IPS-18a (cell line): ENCODE data around the gene SERPINB6.
"Not testable (repeated sequence)": the region's sequence is repeated elsewhere in the genome, so short reads cannot be mapped to it uniquely, and the experiment has no call there.

Source experiments
- H3K27ac ChIP-seq: one replicate; pipeline ENCODE4 v1.5.1; 2013; ENCODE audit warnings: low read length
- H3K27me3 ChIP-seq: one replicate; pipeline ENCODE4 v1.6.1; 2013; ENCODE audit warnings: mild to moderate bottlenecking, low read length; ENCODE audit not compliant: control insufficient read depth, insufficient read depth
- H3K36me3 ChIP-seq: one replicate; pipeline ENCODE4 v1.6.1; 2013; ENCODE audit warnings: low read depth, low read length; ENCODE audit not compliant: control insufficient read depth
- H3K4me1 ChIP-seq: one replicate; pipeline ENCODE4 v1.6.1; 2013; ENCODE audit warnings: low read depth, low read length; ENCODE audit not compliant: control insufficient read depth
- H3K4me3 ChIP-seq: one replicate; pipeline ENCODE4 v1.5.1; 2013; ENCODE audit warnings: low read length
- H3K9ac ChIP-seq: one replicate; pipeline ENCODE4 v1.6.1; 2013; ENCODE audit warnings: mild to moderate bottlenecking, low read length, moderate library complexity
- H3K9me3 ChIP-seq: one replicate; pipeline ENCODE4 v1.6.1; 2013; ENCODE audit warnings: low read depth, low read length; ENCODE audit not compliant: control insufficient read depth

Gene SERPINB6

GRCh38 chr6:2972685-2973084, 1.3 kb upstream of the SERPINB6 start:
- H3K9ac ChIP-seq, H3K4me3 ChIP-seq, H3K9me3 ChIP-seq, H3K36me3 ChIP-seq, H3K4me1 ChIP-seq, H3K27ac ChIP-seq: not testable (repeated sequence)
- peaks cover 12% of the 10 kb centered on the region for H3K27me3 ChIP-seq

- H3K9me3 ChIP-seq, result not testable (repeated sequence)
These were observed 786 bp upstream of the SERPINB6 start for GRCh38 chr6:2972219-2972487.

GRCh38 chr6:2970753-2971419, 481 bp downstream of the SERPINB6 start:
- Histone ChIP-seq H3K4me1 (peaks cover 9% of the 10 kb centered on the region), H3K36me3 (no peaks in the 10 kb centered on the region), H3K27ac (no peak overlapping the region), H3K9me3 (no peaks in the 10 kb centered on the region), H3K27me3 (peaks cover 12% of the 10 kb centered on the region), H3K9ac (peak overlapping the region; percentile 30), H3K4me3 (peak overlapping the region; percentile 52)

More at GRCh38 chr6:2972219-2972487, 786 bp upstream of the SERPINB6 start:
- H3K27me3 ChIP-seq, result peaks cover 12% of the 10 kb centered on the region
- not testable (repeated sequence) for H3K9ac ChIP-seq, H3K27ac ChIP-seq, H3K4me1 ChIP-seq, H3K36me3 ChIP-seq, H3K4me3 ChIP-seq

GRCh38 chr6:2970034-2970685, 1.2 kb downstream of the SERPINB6 start:
- peak overlapping the region; percentile 52 for H3K4me3 ChIP-seq
- no peaks in the 10 kb centered on the region for H3K36me3 ChIP-seq
- peak overlapping the region; percentile 30 for H3K9ac ChIP-seq
- no peak overlapping the region for H3K27ac ChIP-seq
- H3K9me3 ChIP-seq, result no peaks in the 10 kb centered on the region
- peaks cover 9% of the 10 kb centered on the region for H3K4me1 ChIP-seq
- H3K27me3 ChIP-seq, result peaks cover 12% of the 10 kb centered on the region

GRCh38 chr6:2969549-2969948, 1.8 kb downstream of the SERPINB6 start:
- H3K36me3 ChIP-seq, result no peaks in the 10 kb centered on the region
- H3K9me3 ChIP-seq, result no peaks in the 10 kb centered on the region
- peaks cover 12% of the 10 kb centered on the region for H3K27me3 ChIP-seq
- H3K4me3 ChIP-seq, result no peak overlapping the region
- H3K9ac ChIP-seq, result no peak overlapping the region
- peaks cover 9% of the 10 kb centered on the region for H3K4me1 ChIP-seq
- H3K27ac ChIP-seq, result no peak overlapping the region

- peaks cover 9% of the 10 kb centered on the region for H3K4me1 ChIP-seq
- no peaks in the 10 kb centered on the region for H3K9me3 ChIP-seq
- H3K9ac ChIP-seq, result no peak overlapping the region
- no peaks in the 10 kb centered on the region for H3K36me3 ChIP-seq
- no peak overlapping the region for H3K27ac ChIP-seq
- H3K4me3 ChIP-seq, result no peak overlapping the region
- H3K27me3 ChIP-seq, result peaks cover 12% of the 10 kb centered on the region
These were observed 2.7 kb downstream of the SERPINB6 start for GRCh38 chr6:2968600-2969135.

- H3K9ac ChIP-seq, result no peak overlapping the region
- no peaks in the 10 kb centered on the region for H3K9me3 ChIP-seq
- H3K4me3 ChIP-seq, result no peak overlapping the region
- H3K27ac ChIP-seq, result no peak overlapping the region
- no peaks in the 10 kb centered on the region for H3K36me3 ChIP-seq
- H3K4me1 ChIP-seq, result peaks cover 9% of the 10 kb centered on the region
- peaks cover 12% of the 10 kb centered on the region for H3K27me3 ChIP-seq
These were observed 3.4 kb downstream of the SERPINB6 start for GRCh38 chr6:2967936-2968335.

- peaks cover 12% of the 10 kb centered on the region for H3K4me1 ChIP-seq
- no peak overlapping the region for H3K27ac ChIP-seq
These were observed 5.0 kb downstream of the SERPINB6 start for GRCh38 chr6:2966347-2966746.

GRCh38 chr6:2964793-2965505, 6.4 kb downstream of the SERPINB6 start:
- no peak overlapping the region for H3K27ac ChIP-seq
- H3K9me3 ChIP-seq, result no peaks in the 10 kb centered on the region
- H3K36me3 ChIP-seq, result no peaks in the 10 kb centered on the region
- H3K9ac ChIP-seq, result no peak overlapping the region
- H3K4me1 ChIP-seq, result peaks cover 21% of the 10 kb centered on the region
- H3K27me3 ChIP-seq, result no peaks in the 10 kb centered on the region
- H3K4me3 ChIP-seq, result no peak overlapping the region

More at GRCh38 chr6:2966347-2966746, 5.0 kb downstream of the SERPINB6 start:
- H3K9me3 ChIP-seq, result no peaks in the 10 kb centered on the region
- peaks cover 4% of the 10 kb centered on the region for H3K27me3 ChIP-seq
- no peak overlapping the region for H3K9ac ChIP-seq
- no peaks in the 10 kb centered on the region for H3K36me3 ChIP-seq
- H3K4me3 ChIP-seq, result no peak overlapping the region

GRCh38 chr6:2963756-2964155, 7.6 kb downstream of the SERPINB6 start:
- H3K4me3 ChIP-seq, result no peak overlapping the region
- H3K36me3 ChIP-seq, result no peaks in the 10 kb centered on the region
- no peak overlapping the region for H3K9ac ChIP-seq

GRCh38 chr6:2962636-2963035, 8.7 kb downstream of the SERPINB6 start:
- H3K4me3 ChIP-seq, result no peak overlapping the region
- no peaks in the 10 kb centered on the region for H3K36me3 ChIP-seq
- no peaks in the 10 kb centered on the region for H3K27me3 ChIP-seq
- H3K4me1 ChIP-seq, result peaks cover 27% of the 10 kb centered on the region
- no peak overlapping the region for H3K27ac ChIP-seq
- no peak overlapping the region for H3K9ac ChIP-seq
- H3K9me3 ChIP-seq, result no peaks in the 10 kb centered on the region

More at GRCh38 chr6:2963756-2964155, 7.6 kb downstream of the SERPINB6 start:
- Histone ChIP-seq H3K27ac (no peak overlapping the region), H3K4me1 (peaks cover 27% of the 10 kb centered on the region), H3K9me3 (no peaks in the 10 kb centered on the region), H3K27me3 (no peaks in the 10 kb centered on the region)
